HG03565 (cell line): ENCODE measurements around the gene PLAA.
"Not testable (repeated sequence)": the region's sequence is repeated elsewhere in the genome, so short reads cannot be mapped to it uniquely, and the experiment has no call there.

Experiments
- ATAC-seq: cut with Tn5 transposase; IDR thresholded peaks from one replicate; pipeline ENCODE4 v1.9.1; 2021; ENCODE audit warnings: mild to moderate bottlenecking, moderate library complexity; ENCODE audit not compliant: unreplicated experiment

PLAA gene

GRCh38 chr9:26937816-26938371, 9.1 kb downstream of the PLAA start:
- ATAC-seq: no peak

- ATAC-seq: no peak
Observed at GRCh38 chr9:26935847-26936246, 11.2 kb downstream of the PLAA start.

GRCh38 chr9:26928902-26929495, 18.0 kb downstream of the PLAA start:
- no peak for ATAC-seq

- ATAC-seq: no peak
Observed at GRCh38 chr9:26925609-26926008, 21.4 kb downstream of the PLAA start.

GRCh38 chr9:26919698-26920097, 27.3 kb downstream of the PLAA start:
- ATAC-seq: no peak

GRCh38 chr9:26913138-26913668, 33.8 kb downstream of the PLAA start:
- no peak for ATAC-seq

- no peak for ATAC-seq
Observed at GRCh38 chr9:26904671-26905070, 42.4 kb downstream of the PLAA start.

GRCh38 chr9:26904070-26904469, 43.0 kb downstream of the PLAA start:
- ATAC-seq: no peak

- ATAC-seq: no peak
Observed at GRCh38 chr9:26893030-26893676, 53.9 kb downstream of the PLAA start.

- ATAC-seq: peak; percentile 85
Observed at GRCh38 chr9:26892251-26893029, 54.6 kb downstream of the PLAA start, which contains the start of gene CAAP1. Gene CAAP1 (minus strand): TSS chr9:26892802. CDS start chr9:26892715, 87 bp downstream.

- no peak for ATAC-seq
Observed at GRCh38 chr9:26891726-26892125, 55.3 kb downstream of the PLAA start.

- ATAC-seq: no peak
Observed at GRCh38 chr9:26888271-26888670, 58.8 kb downstream of the PLAA start.

- no peak for ATAC-seq
Observed at GRCh38 chr9:26882154-26882553, 64.9 kb downstream of the PLAA start.

GRCh38 chr9:26880262-26880661, 66.8 kb downstream of the PLAA start:
- ATAC-seq: no peak

GRCh38 chr9:26875155-26875554, 71.9 kb downstream of the PLAA start:
- not testable (repeated sequence) for ATAC-seq

GRCh38 chr9:26870292-26870691, 76.8 kb downstream of the PLAA start:
- no peak for ATAC-seq

GRCh38 chr9:26863074-26863473, 84.0 kb downstream of the PLAA start:
- no peak for ATAC-seq

GRCh38 chr9:26856413-26857032, 90.5 kb downstream of the PLAA start:
- ATAC-seq: peak; percentile 84
